PC-3 (cell line): ENCODE measurements around the gene NAPG. TPM values are rescaled to one million over a fixed set of nuclear protein-coding genes. Genes with fewer than 3 reads are reported as not detected.

Experiments
- ATAC-seq: fragments of 200-7000 bp; cut with Tn5 transposase; 2 replicates; pipeline ENCODE4 v1.9.1; 2020; ENCODE audit warnings: mild to moderate bottlenecking, moderate library complexity
- BruUV-seq: library from RNA; stranded (reverse); fragments of 400-500 nt; replicated peaks from 2 replicates; lab custom pipeline; 2021; lab: Mats Ljungman, UMichigan
- CTCF ChIA-PET: fragments of 300-600 bp; sonication (Branson Sonifier 250); formaldehyde crosslinking; loops from one replicate; lab custom pipeline; 2022; ENCODE audit warnings: antibody characterized with exemption; lab: Charles Lee
- POLR2A ChIA-PET: fragments of 300-600 bp; sonication (Branson Sonifier 250); formaldehyde crosslinking; loops from one replicate; lab custom pipeline; 2022; ENCODE audit warnings: antibody characterized with exemption; ENCODE audit not compliant: unreplicated experiment; lab: Charles Lee
- DNase-seq: peaks from one replicate; pipeline ENCODE4 v3.0.0-alpha.2; 2015
- H2AFZ ChIP-seq: fragments of 300-600 bp; sonication (generic); 2 replicates; pipeline ENCODE4 v1.6.0; 2016; ENCODE audit warnings: antibody characterized with exemption, low read length
- H3F3A ChIP-seq: fragments of 300-600 bp; sonication (generic); one replicate; pipeline ENCODE4 v1.6.0; 2017; ENCODE audit warnings: antibody characterized with exemption, low read length, control low read depth, mild to moderate bottlenecking; ENCODE audit not compliant: unreplicated experiment
- H3K27ac ChIP-seq: fragments of 300-600 bp; sonication (generic); 2 replicates; pipeline ENCODE4 v1.5.1; 2016; ENCODE audit warnings: mild to moderate bottlenecking, low read length
- H3K27me3 ChIP-seq: fragments of 300-600 bp; sonication (generic); 2 replicates; pipeline ENCODE4 v1.6.1; 2016; ENCODE audit warnings: low read length, mixed read lengths
- H3K36me3 ChIP-seq: fragments of 300-600 bp; sonication (generic); 2 replicates; pipeline ENCODE4 v1.6.1; 2016; ENCODE audit warnings: low read depth, mixed run types, low read length, mixed read lengths
- H3K4me1 ChIP-seq: fragments of 300-600 bp; sonication (generic); 2 replicates; pipeline ENCODE4 v1.5.1; 2016; ENCODE audit warnings: low read length; ENCODE audit not compliant: insufficient read depth
- H3K4me2 ChIP-seq: fragments of 300-600 bp; sonication (generic); 2 replicates; pipeline ENCODE4 v1.6.0; 2016; ENCODE audit warnings: low read length
- H3K4me3 ChIP-seq: fragments of 300-600 bp; sonication (generic); 2 replicates; pipeline ENCODE4 v1.5.1; 2016; ENCODE audit warnings: mild to moderate bottlenecking, low read length, mixed read lengths
- H3K79me2 ChIP-seq: fragments of 300-600 bp; sonication (generic); 2 replicates; pipeline ENCODE4 v1.6.1; 2017; ENCODE audit warnings: low read length, mixed read lengths
- H3K9ac ChIP-seq: fragments of 300-600 bp; sonication (generic); 2 replicates; pipeline ENCODE4 v1.6.0; 2016; ENCODE audit warnings: mild to moderate bottlenecking, low read length
- H3K9me2 ChIP-seq: fragments of 300-600 bp; sonication (generic); replicated peaks from 2 replicates; pipeline ENCODE4 v1.6.1; 2016; ENCODE audit warnings: mixed run types, low read length, mixed read lengths
- H3K9me3 ChIP-seq: fragments of 300-600 bp; sonication (generic); 2 replicates; pipeline ENCODE4 v1.6.1; 2016; ENCODE audit warnings: low read length, mixed read lengths
- H4K20me1 ChIP-seq: fragments of 300-600 bp; sonication (generic); 2 replicates; pipeline ENCODE4 v1.6.1; 2016; ENCODE audit warnings: low read length, mixed read lengths
- EZH2 ChIP-seq: fragments of 300-600 bp; sonication (generic); IDR thresholded peaks from one replicate; pipeline ENCODE4 v1.6.1; 2017; ENCODE audit warnings: antibody characterized with exemption, mild to moderate bottlenecking, low read length; ENCODE audit not compliant: unreplicated experiment
- EZH2phosphoT487 ChIP-seq: fragments of 300-600 bp; sonication (generic); IDR thresholded peaks from 2 replicates; pipeline ENCODE4 v1.6.1; 2018; ENCODE audit warnings: mild to moderate bottlenecking, antibody characterized with exemption, low read length, borderline replicate concordance
- intact Hi-C: fragments of 100-400 bp; cut with micrococcal nuclease; formaldehyde crosslinking; loops from 2 replicates; pipeline ENCODE4 v1.9.0; 2023
- total RNA-seq: library from RNA; depleted of rRNA; stranded (reverse); fragments of >200 nt; gene quantifications from 2 replicates; pipeline ENCODE4 v1.2.3, GENCODE V29; 2014
- TF ChIP-seq, protein P1 (sequence below): fragments of 300-600 bp; sonication (generic); conservative IDR thresholded peaks from 2 replicates; pipeline ENCODE4 v1.5.1; 2017; ENCODE audit warnings: antibody characterized with exemption, low read depth, mild to moderate bottlenecking, low read length

The NAPG gene
- total RNA-seq, 1 experiment from 2014 or later = 24.7 TPM

DNA sequence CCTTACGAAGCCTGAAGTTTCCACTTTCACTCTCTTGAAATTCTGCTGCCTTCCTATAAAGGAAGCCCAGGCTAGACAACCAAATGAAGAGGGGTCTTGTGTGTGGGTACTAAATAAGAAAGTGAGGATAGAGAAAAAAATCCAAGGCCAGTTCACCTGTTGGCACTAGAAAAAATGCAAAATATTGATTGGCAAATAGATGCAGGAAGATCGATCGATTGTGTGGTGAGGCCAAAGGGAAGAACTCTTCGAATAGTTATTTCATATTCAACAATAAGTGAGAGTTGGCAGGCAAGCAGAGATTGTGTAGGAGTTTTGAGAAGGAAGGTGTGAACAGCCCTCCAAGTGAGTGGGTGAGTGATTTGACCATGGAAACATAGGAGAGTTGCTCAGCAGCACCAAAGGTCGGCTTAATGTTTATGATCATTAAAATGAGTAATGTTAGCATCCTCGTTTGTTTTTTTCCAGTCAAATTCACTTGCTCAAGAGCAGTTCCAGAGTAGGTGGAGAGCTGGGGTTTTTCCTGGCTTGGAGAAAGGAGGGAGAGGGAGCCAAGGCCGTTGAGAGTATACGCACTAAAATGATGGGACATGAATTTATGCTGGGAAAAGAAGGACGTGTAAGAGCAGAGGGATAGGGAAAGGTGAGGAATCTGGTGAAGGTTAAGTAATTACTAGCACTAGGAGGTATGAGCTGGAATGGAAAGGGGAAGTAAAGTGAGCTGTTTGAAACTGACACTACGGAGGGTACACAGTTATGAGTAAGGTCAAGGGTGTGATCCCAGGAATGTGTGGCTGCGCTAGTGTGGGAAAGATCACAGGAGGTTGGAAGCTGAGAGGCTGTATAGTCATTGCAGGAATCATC, 1.1 kb upstream of the NAPG start:
- H3K4me3 ChIP-seq = peak overlapping the region; percentile 98; the same call in 1 of the 2 replicates
- intact Hi-C loops = loop anchor here (10.0 kb wide), 1 partner anchor 790 kb away; no protein-coding TSS in a partner anchor

DNA sequence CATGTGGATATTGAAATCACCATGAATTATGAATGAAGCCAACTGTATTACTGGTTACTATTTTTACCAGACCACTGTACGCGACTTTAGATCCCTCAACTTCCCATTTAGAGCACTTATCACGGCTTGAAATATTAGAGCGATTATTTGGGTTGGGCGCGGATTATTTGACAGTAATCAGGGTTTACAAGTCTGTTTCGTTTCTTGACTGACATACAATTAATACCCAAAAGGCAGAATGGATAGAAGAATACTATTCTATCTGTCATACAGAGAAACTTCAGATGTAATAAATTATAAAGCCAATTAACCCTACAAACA, 496 bp upstream of the NAPG start:
- ChIA-PET CTCF (no interaction called here), POLR2A (interaction anchor here (0.5 to 0.6 kb wide), 2 partner anchors 62 to 1456 kb away, joined by 5 to 10 read pairs; partner anchors contain the start of gene IMPA2)
- Histone ChIP-seq H4K20me1 (peaks cover 12% of the 10 kb centered on the region), H3K27ac (no peak overlapping the region), H3K4me3 (peak overlapping the region; percentile 98), H3K9me2 (no peaks in the 10 kb centered on the region), H3F3A (peaks cover 3% of the 10 kb centered on the region), H3K36me3 (no peaks in the 10 kb centered on the region), H3K27me3 (0 out of 2 replicates have a peak, but pooled peaks cover 3% of the 10 kb centered on the region), H2AFZ (peak overlapping the region; percentile 73), H3K4me1 (peaks cover 20% of the 10 kb centered on the region), H3K4me2 (peak overlapping the region; percentile 94), H3K79me2 (peaks cover 43% of the 10 kb centered on the region), H3K9ac (peak overlapping the region; percentile 85; the same call in 1 of the 2 replicates), H3K9me3 (no peaks in the 10 kb centered on the region)
- TF ChIP-seq EZH2 (no peak), EZH2phosphoT487 (no peak)
- TF ChIP-seq, protein P1, sequence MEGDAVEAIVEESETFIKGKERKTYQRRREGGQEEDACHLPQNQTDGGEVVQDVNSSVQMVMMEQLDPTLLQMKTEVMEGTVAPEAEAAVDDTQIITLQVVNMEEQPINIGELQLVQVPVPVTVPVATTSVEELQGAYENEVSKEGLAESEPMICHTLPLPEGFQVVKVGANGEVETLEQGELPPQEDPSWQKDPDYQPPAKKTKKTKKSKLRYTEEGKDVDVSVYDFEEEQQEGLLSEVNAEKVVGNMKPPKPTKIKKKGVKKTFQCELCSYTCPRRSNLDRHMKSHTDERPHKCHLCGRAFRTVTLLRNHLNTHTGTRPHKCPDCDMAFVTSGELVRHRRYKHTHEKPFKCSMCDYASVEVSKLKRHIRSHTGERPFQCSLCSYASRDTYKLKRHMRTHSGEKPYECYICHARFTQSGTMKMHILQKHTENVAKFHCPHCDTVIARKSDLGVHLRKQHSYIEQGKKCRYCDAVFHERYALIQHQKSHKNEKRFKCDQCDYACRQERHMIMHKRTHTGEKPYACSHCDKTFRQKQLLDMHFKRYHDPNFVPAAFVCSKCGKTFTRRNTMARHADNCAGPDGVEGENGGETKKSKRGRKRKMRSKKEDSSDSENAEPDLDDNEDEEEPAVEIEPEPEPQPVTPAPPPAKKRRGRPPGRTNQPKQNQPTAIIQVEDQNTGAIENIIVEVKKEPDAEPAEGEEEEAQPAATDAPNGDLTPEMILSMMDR = no peak
- TSS peak; percentile 40 for BruUV-seq
- DNase-seq (no peak), ATAC-seq (no peak)
- intact Hi-C loops = loop anchor here (10.0 kb wide), 1 partner anchor 791 kb away; no protein-coding TSS in a partner anchor

More for the DNA sequence above, 1.1 kb upstream of the NAPG start:
- Histone ChIP-seq H3K36me3 (no peaks in the 10 kb centered on the region), H2AFZ (peak overlapping the region; percentile 73), H3F3A (no peaks in the 10 kb centered on the region), H3K4me1 (peaks cover 18% of the 10 kb centered on the region), H3K9ac (no peak overlapping the region), H3K27me3 (0 out of 2 replicates have a peak, but pooled peaks cover 3% of the 10 kb centered on the region), H3K4me2 (peak overlapping the region; percentile 94; the same call in 1 of the 2 replicates), H3K9me3 (no peaks in the 10 kb centered on the region), H3K79me2 (peaks cover 37% of the 10 kb centered on the region), H3K9me2 (no peaks in the 10 kb centered on the region), H3K27ac (no peak overlapping the region), H4K20me1 (peaks cover 8% of the 10 kb centered on the region; the same call in 1 of the 2 replicates)
- TF ChIP-seq EZH2phosphoT487 (no peak), EZH2 (no peak)
- TF ChIP-seq, protein P1 = no peak
- ChIA-PET POLR2A (interaction anchor here (0.5 kb wide), 1 partner anchor 62 kb away, joined by 5 read pairs; no protein-coding TSS in a partner anchor), CTCF (no interaction called here)
- DNase-seq (peak; percentile 44), ATAC-seq (no peak)
- BruUV-seq = no TSS peak
